G401 (cell line): ENCODE measurements around the gene GLUL. TPM values are rescaled to one million over a fixed set of nuclear protein-coding genes. Genes with fewer than 3 reads are reported as not detected.

Experiments
- DNase-seq: peaks from one replicate; pipeline ENCODE4 v3.0.0-alpha.2; 2015; ENCODE audit warnings: low spot score
- in situ Hi-C: cut with HindIII; loops from 2 replicates; pipeline ENCODE4 v1.10.0; 2016; ENCODE audit warnings: low sequenced_read_pairs, mixed read lengths
- total RNA-seq: library from RNA; depleted of rRNA; stranded (reverse); fragments of >200 nt; shearing (Covaris generic); gene quantifications from 2 replicates; pipeline ENCODE4 v1.2.3, GENCODE V29; 2014

Gene GLUL
- total RNA-seq, 1 experiment from 2014 or later: 1,000 TPM

GRCh38 chr1:182376936-182377574 lies 14.5 kb downstream of the GLUL start:
- in situ Hi-C loops: no loop called here
- no peak for DNase-seq

GRCh38 chr1:182374101-182374834 lies 17.3 kb downstream of the GLUL start:
- DNase-seq: peak; percentile 73
- in situ Hi-C loops: no loop called here

GRCh38 chr1:182370532-182370931 lies 21.1 kb downstream of the GLUL start:
- DNase-seq: no peak
- in situ Hi-C loops: no loop called here

GRCh38 chr1:182368903-182369302 lies 22.7 kb downstream of the GLUL start:
- DNase-seq: no peak
- in situ Hi-C loops: no loop called here

- in situ Hi-C loops: no loop called here
- no peak for DNase-seq
Observed at GRCh38 chr1:182368358-182368757, 23.2 kb downstream of the GLUL start.

GRCh38 chr1:182367926-182368325 lies 23.7 kb downstream of the GLUL start:
- DNase-seq: peak; percentile 59
- in situ Hi-C loops: no loop called here

GRCh38 chr1:182366596-182366995 lies 25.0 kb downstream of the GLUL start:
- no peak for DNase-seq
- in situ Hi-C loops: no loop called here

GRCh38 chr1:182359645-182360044 lies 31.9 kb downstream of the GLUL start:
- DNase-seq: no peak

GRCh38 chr1:182357913-182358312 lies 33.7 kb downstream of the GLUL start:
- peak; percentile 51 for DNase-seq
- in situ Hi-C loops: no loop called here

More at GRCh38 chr1:182359645-182360044, 31.9 kb downstream of the GLUL start:
- in situ Hi-C loops: no loop called here

GRCh38 chr1:182357171-182357570 lies 34.4 kb downstream of the GLUL start:
- in situ Hi-C loops: no loop called here
- DNase-seq: no peak

- in situ Hi-C loops: no loop called here
- DNase-seq: no peak
Observed at GRCh38 chr1:182355723-182356098, 35.9 kb downstream of the GLUL start.

- in situ Hi-C loops: no loop called here
- no peak for DNase-seq
Observed at GRCh38 chr1:182351790-182352364, 39.7 kb downstream of the GLUL start.

GRCh38 chr1:182350839-182351238 lies 40.8 kb downstream of the GLUL start:
- in situ Hi-C loops: no loop called here
- no peak for DNase-seq

- in situ Hi-C loops: no loop called here
- no peak for DNase-seq
Observed at GRCh38 chr1:182348961-182349747, 42.4 kb downstream of the GLUL start.

GRCh38 chr1:182347019-182347418 lies 44.6 kb downstream of the GLUL start:
- in situ Hi-C loops: no loop called here

GRCh38 chr1:182340233-182341058 lies 51.1 kb downstream of the GLUL start:
- no peak for DNase-seq
- in situ Hi-C loops: no loop called here

More at GRCh38 chr1:182347019-182347418, 44.6 kb downstream of the GLUL start:
- DNase-seq: no peak

- in situ Hi-C loops: no loop called here
- DNase-seq: no peak
Observed at GRCh38 chr1:182339684-182340083, 51.9 kb downstream of the GLUL start.

GRCh38 chr1:182338806-182339370 lies 52.7 kb downstream of the GLUL start:
- no peak for DNase-seq
- in situ Hi-C loops: no loop called here
